GM21390 (cell line): ENCODE measurements around the gene SLC46A1.

Experiments
- ATAC-seq: cut with Tn5 transposase; IDR thresholded peaks from one replicate; pipeline ENCODE4 v1.9.1; 2021; ENCODE audit not compliant: unreplicated experiment

The SLC46A1 gene

GRCh38 chr17:28404461-28404811 lies 1.6 kb downstream of the SLC46A1 start:
- ATAC-seq, result no peak

- no peak for ATAC-seq
Measured at GRCh38 chr17:28404007-28404406, 2.0 kb downstream of the SLC46A1 start.

GRCh38 chr17:28402844-28403243 lies 3.2 kb downstream of the SLC46A1 start:
- ATAC-seq, result no peak

DNA sequence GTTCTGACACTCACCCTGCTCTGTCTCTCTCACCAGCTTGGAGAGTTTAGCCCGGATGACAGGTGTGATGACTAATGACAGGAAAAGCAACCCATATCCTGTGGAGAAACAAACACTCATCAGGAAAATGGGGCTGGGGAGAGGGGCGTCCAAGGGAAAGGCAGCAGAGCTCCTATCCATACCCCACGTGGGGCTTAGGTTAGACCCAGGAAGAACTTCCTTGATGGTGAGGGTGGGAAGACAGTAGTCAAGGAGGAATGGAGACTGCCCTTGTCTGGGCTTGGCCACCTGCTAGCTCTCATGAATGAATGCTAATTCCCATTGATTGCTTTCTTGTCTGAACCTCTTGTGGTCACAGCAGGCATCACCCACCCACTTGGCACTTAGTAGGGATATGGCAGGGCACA lies 3.8 kb downstream of the SLC46A1 start:
- ATAC-seq, result no peak

GRCh38 chr17:28399808-28400207 lies 6.2 kb downstream of the SLC46A1 start:
- ATAC-seq, result no peak

GRCh38 chr17:28398280-28398981 lies 7.6 kb downstream of the SLC46A1 start:
- ATAC-seq, result no peak

DNA sequence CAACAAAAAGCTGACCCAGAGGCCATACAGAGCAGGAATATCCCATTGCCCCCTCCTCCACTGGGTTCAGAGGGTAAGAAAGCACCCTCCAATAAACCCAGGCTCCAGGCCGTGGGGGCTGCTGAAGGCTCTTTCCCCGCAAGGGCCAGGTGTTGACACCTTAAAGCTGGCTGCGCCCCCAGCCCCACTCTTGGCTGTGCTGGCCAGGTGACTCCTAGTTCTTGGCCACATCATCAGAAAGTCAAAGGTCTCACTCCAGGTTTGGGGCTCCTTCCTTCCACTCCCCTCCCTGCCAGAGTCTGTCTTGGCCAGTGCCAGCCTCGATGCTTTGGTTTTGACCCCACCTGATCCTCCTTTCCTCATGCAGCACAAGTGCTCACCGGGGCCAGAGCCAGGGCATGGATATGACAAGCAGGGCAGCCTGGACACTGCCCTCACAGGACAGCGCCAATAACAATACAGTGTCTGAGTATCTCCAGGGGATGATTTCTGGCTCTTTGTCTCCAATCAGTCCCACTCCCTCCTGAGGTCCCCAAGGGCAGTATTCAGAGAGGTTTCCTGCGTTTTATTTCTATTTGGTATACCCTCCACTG lies 8.2 kb downstream of the SLC46A1 start:
- no peak for ATAC-seq

- no peak for ATAC-seq
Measured at GRCh38 chr17:28397275-28397674, 8.7 kb downstream of the SLC46A1 start.

DNA sequence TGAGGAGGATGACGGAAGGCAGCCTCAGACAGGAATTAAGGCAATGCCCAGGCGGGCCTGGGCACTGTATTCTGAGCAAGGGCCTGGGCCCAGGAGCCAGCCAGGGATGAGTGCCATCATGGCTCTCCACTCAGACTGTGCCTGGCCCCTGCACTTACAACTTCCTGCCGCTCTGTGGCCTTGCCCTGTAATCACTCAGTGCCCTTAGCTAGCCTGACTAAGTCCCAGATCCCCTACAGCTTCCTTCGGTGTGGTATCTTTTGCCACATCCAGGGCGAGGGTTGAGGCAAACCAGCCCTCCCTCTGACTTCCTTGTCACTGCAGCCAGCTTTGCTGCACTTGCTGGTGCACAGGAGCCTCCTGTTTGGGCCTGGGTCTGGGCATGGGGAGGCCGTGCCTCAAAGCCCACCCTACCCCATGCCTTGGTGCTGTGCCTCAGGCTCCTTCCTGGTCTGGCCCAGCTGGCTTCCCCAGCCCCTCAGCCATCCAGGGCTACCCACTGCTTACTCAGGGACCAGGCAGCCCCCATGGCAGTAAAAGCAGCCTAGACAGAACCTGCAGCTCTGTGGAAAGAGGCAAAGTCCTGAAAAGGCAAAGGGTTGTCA lies 9.3 kb downstream of the SLC46A1 start:
- ATAC-seq, result no peak

GRCh38 chr17:28395968-28396367 lies 10.0 kb downstream of the SLC46A1 start:
- no peak for ATAC-seq

- no peak for ATAC-seq
Measured at GRCh38 chr17:28395426-28395825, 10.6 kb downstream of the SLC46A1 start.

GRCh38 chr17:28394337-28395116 lies 11.5 kb downstream of the SLC46A1 start:
- ATAC-seq, result no peak

- ATAC-seq, result no peak
Measured at GRCh38 chr17:28392491-28392890, 13.5 kb downstream of the SLC46A1 start.

GRCh38 chr17:28391401-28391800 lies 14.6 kb downstream of the SLC46A1 start:
- no peak for ATAC-seq

GRCh38 chr17:28390984-28391383 lies 15.0 kb downstream of the SLC46A1 start:
- ATAC-seq, result no peak

- ATAC-seq, result no peak
Measured at GRCh38 chr17:28390563-28390962, 15.4 kb downstream of the SLC46A1 start.

- ATAC-seq, result no peak
Measured at GRCh38 chr17:28390141-28390540, 15.9 kb downstream of the SLC46A1 start.

GRCh38 chr17:28388106-28388505 lies 17.9 kb downstream of the SLC46A1 start:
- ATAC-seq, result no peak

GRCh38 chr17:28386391-28386790 lies 19.6 kb downstream of the SLC46A1 start:
- no peak for ATAC-seq

GRCh38 chr17:28385406-28385805 lies 20.6 kb downstream of the SLC46A1 start:
- no peak for ATAC-seq

GRCh38 chr17:28385037-28385400 lies 21.0 kb downstream of the SLC46A1 start:
- ATAC-seq, result no peak
